Stimulated activated CD4-positive, alpha-beta T cell treated with anti-CD3 and anti-CD28 coated beads, Interleukin-4, amount 100 ng/mL, for 24 hours (primary cell): Measurements from ENCODE around the gene GRB2.

ENCODE experiments used
- DNase-seq: peaks from one replicate; pipeline ENCODE4 v3.0.0-alpha.2; 2020

The GRB2 gene

GRCh38 chr17:75271955-75272847 lies 133.3 kb downstream of the GRB2 start:
- peak; percentile 14 for DNase-seq

GRCh38 chr17:75271233-75271954 lies 134.1 kb downstream of the GRB2 start:
- peak; percentile 86 for DNase-seq

DNA sequence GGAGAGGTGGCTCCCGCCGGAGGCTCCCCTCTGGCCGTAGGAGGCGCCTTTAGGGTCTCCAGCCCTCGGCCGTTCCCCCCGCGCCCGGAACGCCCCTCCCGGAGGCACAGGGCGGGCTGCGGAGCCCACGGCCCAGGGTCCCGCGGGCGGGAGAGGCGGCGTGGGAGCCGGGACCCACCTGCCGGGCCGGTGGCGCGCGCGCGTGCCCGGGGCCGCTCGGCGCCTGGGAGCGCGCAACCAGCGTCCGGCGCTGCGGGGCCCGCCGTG lies 134.6 kb downstream of the GRB2 start, which contains the start of gene MIF4GD:
Gene MIF4GD (minus strand): TSS at position 266 of the 267 bp plus-strand sequence. CDS start 1,036 bp downstream, outside the sequence.
- no peak for DNase-seq

DNA sequence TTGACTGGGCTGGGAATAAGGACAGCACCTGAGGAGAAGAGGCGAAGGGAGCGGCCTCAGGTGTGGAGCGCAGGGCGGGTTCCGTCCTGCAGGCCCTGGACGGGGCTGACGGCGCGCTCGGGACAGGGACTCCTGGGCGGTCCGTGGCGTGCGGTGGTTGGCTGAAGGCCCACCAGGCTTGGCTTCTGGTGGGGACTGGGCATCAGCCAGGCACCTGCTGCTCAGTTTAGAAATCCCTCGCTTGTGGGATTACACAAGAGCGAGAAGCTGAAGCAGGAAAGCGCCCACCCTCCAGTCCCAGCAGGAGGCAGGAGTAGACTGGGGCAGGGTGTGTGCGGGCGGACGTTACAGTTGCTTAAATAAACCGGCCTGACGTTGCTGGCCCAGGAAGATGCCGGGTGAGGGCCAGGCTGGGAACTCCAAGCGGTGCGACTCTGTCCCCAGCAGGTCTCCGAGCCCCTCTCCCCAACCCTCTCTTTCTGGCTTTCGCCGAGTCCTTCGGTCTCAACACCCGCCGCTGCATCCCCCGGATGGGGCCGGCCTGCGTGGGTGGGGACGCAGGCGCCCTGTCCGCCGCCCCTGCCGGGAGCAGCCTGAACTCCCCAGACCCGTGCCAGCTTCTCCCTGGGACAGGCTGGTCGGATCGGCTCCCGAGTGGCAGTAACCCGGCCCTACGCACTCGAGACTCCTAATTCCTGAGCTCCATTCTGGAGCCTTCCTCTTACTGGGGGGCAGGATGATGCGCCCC lies 135.1 kb downstream of the GRB2 start:
- peak; percentile 61 for DNase-seq

- DNase-seq = peak; percentile 14
These were observed 135.6 kb downstream of the GRB2 start for GRCh38 chr17:75269844-75270217.
